ENCODE data around the gene ZBP1. TPM values are rescaled to one million over a fixed set of nuclear protein-coding genes. Genes with fewer than 3 reads are reported as not detected.

Gene ZBP1
- total RNA-seq, 1 experiment from 2014 or later: not detected

DNA sequence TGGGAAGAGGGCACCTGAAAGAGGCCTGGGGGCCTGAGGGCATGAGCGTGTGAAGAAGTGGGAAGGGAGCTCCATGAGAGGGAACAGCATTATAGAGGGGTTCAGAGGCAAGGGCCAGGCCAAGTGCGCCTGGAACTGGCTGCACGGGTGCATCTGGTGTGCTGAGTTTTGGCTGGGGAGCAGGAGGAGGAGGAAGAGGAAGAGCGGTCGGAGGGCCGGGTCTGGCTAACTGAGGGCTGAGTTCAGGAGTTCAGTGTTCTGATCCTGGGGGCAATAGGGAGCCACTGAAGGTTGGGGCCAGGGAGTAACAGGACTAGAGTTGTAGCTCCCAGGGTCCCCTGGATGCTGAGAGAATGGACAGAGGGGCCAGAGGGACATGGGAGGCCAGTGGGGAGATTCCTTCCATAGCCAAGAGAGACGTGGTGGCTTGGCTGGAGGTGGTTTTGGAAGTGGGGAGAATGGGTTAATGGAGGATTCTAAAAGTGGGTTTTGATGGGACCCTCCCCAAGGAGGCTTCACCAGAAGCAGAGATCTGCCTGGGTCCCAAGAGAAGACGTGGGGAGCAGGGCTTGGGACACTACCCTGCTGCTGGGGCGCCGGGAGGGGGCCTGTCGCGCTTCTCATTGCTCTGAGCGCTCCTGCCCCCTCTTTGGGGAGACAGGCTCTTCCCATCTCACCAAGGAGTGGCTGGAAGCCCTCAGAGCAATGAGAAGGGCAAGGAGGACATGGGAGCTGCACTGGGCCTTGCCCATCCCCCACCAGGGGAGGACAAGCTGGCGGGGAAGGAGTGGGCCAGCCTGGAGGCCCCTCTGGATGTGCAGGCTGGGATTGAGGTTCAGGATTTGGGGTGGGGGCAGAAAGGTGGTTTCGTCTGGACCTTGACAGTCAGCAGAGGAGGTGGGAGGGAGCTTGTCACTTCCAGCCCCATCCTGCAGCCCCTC lies 28.7 kb downstream of the ZBP1 start:
- H3K79me2 ChIP-seq (ENCODE audit: insufficient read depth, low read length): no peaks in the 10 kb centered on the region
- ChIA-PET POLR2A (no interaction called here), RAD21 (ENCODE audit: low non-redundant PET in 1 of 2, low total read pairs in 2 of 2, uncharacterized antibody in 2 of 2, unreplicated experiment in 2 of 2) (no interaction called here), CTCF (interaction anchor here (1.2 kb wide), 1 partner anchor 93 kb away, joined by 4 read pairs; no protein-coding TSS in a partner anchor)
- H3K9me2 ChIP-seq (ENCODE audit: insufficient read depth): no peaks in the 10 kb centered on the region
- BruUV-seq (replicated peaks): no TSS peak
- no peak for TF ChIP-seq EGR1 (IDR thresholded peaks at IDR 0.05; ENCODE audit: low read depth)
- TF ChIP-seq MAX (IDR thresholded peaks at IDR 0.05): no peak
- no peak for TF ChIP-seq POLR2A (IDR thresholded peaks at IDR 0.05; ENCODE audit: borderline replicate concordance, extremely low read depth, insufficient read depth, insufficient read length)
- TF ChIP-seq RAD21 (IDR thresholded peaks at IDR 0.05; ENCODE audit: low read depth): no peak
- TF ChIP-seq POLR2AphosphoS5 (IDR thresholded peaks at IDR 0.05; ENCODE audit: low read depth, low read length): no peak
- no peak for TF ChIP-seq ZFX (IDR thresholded peaks at IDR 0.05)
- TF ChIP-seq, protein P1, sequence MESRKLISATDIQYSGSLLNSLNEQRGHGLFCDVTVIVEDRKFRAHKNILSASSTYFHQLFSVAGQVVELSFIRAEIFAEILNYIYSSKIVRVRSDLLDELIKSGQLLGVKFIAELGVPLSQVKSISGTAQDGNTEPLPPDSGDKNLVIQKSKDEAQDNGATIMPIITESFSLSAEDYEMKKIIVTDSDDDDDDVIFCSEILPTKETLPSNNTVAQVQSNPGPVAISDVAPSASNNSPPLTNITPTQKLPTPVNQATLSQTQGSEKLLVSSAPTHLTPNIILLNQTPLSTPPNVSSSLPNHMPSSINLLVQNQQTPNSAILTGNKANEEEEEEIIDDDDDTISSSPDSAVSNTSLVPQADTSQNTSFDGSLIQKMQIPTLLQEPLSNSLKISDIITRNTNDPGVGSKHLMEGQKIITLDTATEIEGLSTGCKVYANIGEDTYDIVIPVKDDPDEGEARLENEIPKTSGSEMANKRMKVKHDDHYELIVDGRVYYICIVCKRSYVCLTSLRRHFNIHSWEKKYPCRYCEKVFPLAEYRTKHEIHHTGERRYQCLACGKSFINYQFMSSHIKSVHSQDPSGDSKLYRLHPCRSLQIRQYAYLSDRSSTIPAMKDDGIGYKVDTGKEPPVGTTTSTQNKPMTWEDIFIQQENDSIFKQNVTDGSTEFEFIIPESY (IDR thresholded peaks at IDR 0.05; ENCODE audit: extremely low read depth, insufficient replicate concordance, low read length): no peak
- no peak for TF ChIP-seq FOSL1 (IDR thresholded peaks at IDR 0.05; ENCODE audit: low read depth)
- TF ChIP-seq SP1 (IDR thresholded peaks at IDR 0.05; ENCODE audit: low read depth): no peak
- TF ChIP-seq CBX3 (IDR thresholded peaks at IDR 0.05; ENCODE audit: low read depth): no peak
- TF ChIP-seq ATF3 (IDR thresholded peaks at IDR 0.05): no peak
- TF ChIP-seq, protein P2, sequence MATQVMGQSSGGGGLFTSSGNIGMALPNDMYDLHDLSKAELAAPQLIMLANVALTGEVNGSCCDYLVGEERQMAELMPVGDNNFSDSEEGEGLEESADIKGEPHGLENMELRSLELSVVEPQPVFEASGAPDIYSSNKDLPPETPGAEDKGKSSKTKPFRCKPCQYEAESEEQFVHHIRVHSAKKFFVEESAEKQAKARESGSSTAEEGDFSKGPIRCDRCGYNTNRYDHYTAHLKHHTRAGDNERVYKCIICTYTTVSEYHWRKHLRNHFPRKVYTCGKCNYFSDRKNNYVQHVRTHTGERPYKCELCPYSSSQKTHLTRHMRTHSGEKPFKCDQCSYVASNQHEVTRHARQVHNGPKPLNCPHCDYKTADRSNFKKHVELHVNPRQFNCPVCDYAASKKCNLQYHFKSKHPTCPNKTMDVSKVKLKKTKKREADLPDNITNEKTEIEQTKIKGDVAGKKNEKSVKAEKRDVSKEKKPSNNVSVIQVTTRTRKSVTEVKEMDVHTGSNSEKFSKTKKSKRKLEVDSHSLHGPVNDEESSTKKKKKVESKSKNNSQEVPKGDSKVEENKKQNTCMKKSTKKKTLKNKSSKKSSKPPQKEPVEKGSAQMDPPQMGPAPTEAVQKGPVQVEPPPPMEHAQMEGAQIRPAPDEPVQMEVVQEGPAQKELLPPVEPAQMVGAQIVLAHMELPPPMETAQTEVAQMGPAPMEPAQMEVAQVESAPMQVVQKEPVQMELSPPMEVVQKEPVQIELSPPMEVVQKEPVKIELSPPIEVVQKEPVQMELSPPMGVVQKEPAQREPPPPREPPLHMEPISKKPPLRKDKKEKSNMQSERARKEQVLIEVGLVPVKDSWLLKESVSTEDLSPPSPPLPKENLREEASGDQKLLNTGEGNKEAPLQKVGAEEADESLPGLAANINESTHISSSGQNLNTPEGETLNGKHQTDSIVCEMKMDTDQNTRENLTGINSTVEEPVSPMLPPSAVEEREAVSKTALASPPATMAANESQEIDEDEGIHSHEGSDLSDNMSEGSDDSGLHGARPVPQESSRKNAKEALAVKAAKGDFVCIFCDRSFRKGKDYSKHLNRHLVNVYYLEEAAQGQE (IDR thresholded peaks at IDR 0.05; ENCODE audit: low read depth): no peak
- TF ChIP-seq YY1 (IDR thresholded peaks at IDR 0.05; ENCODE audit: extremely low read depth, insufficient replicate concordance, low read depth, low read length): no peak
- no peak for TF ChIP-seq EZH2phosphoT487 (IDR thresholded peaks at IDR 0.05; ENCODE audit: borderline replicate concordance)
- TF ChIP-seq EZH2 (IDR thresholded peaks at IDR 0.05): no peak
- TF ChIP-seq CEBPB (IDR thresholded peaks at IDR 0.05; ENCODE audit: low read depth): no peak
- TF ChIP-seq ZNF274 (IDR thresholded peaks at IDR 0.05; ENCODE audit: low read depth, low read length): no peak
- TF ChIP-seq SRF (IDR thresholded peaks at IDR 0.05; ENCODE audit: low read depth): no peak
- TF ChIP-seq ELF1 (IDR thresholded peaks at IDR 0.05; ENCODE audit: borderline replicate concordance, low read depth): no peak
- TF ChIP-seq JUND (IDR thresholded peaks at IDR 0.05): no peak
- H2AFZ ChIP-seq (ENCODE audit: low read depth, low read length, poor library complexity, severe bottlenecking): no peak overlapping the region
- DNase-seq (ENCODE audit: low read depth, low spot score) (no peak), ATAC-seq (no peak)
- no peak overlapping the region for H3K4me3 ChIP-seq (replicated peaks in 1 of 2; ENCODE audit: low read depth in 1 of 2, low read length in 2 of 2)
- H3K9ac ChIP-seq (ENCODE audit: low read length): no peak overlapping the region
- peaks cover 0 to under 1% of the 10 kb centered on the region in 2 experiments; a peak in 1 of 4 replicates for H3K4me1 ChIP-seq (ENCODE audit: control insufficient read depth in 1 of 2, insufficient read depth in 2 of 2, low read length in 2 of 2)
- no peaks in the 10 kb centered on the region for H3K9me3 ChIP-seq (ENCODE audit: control insufficient read depth in 1 of 2, insufficient read depth in 1 of 2, low read depth in 1 of 2, low read length in 2 of 2)
- H3K36me3 ChIP-seq (ENCODE audit: control insufficient read depth in 1 of 2, insufficient read depth in 2 of 2, low read length in 2 of 2): no peaks in the 10 kb centered on the region
- H3K4me2 ChIP-seq (ENCODE audit: low read length): no peak overlapping the region
- intact Hi-C loops (cut with micrococcal nuclease): loop anchor here (10.0 kb wide), 3 partner anchors 207 to 1863 kb away; no protein-coding TSS in a partner anchor
- no peaks in the 10 kb centered on the region for H3K27me3 ChIP-seq (ENCODE audit: insufficient read depth, low read length)
- no peaks in the 10 kb centered on the region for H4K20me1 ChIP-seq (ENCODE audit: insufficient read depth)
- no peak overlapping the region for H3K27ac ChIP-seq (ENCODE audit: low read depth, low read length)

Measured in HCT116 (cell line).